GM19468 (cell line): ENCODE results near the gene DOK6.

Source experiments
- ATAC-seq: cut with Tn5 transposase; IDR thresholded peaks from one replicate; pipeline ENCODE4 v1.9.1; 2021; ENCODE audit warnings: mild to moderate bottlenecking, moderate library complexity, moderate number of reproducible peaks; ENCODE audit not compliant: unreplicated experiment; ENCODE audit errors: extremely low read depth

The DOK6 gene

GRCh38 chr18:69529151-69529550 is 128.5 kb downstream of the DOK6 start:
- no peak for ATAC-seq

- no peak for ATAC-seq
These were observed 131.3 kb downstream of the DOK6 start for GRCh38 chr18:69531973-69532372.

GRCh38 chr18:69537183-69537582 is 136.5 kb downstream of the DOK6 start:
- no peak for ATAC-seq

GRCh38 chr18:69538849-69539248 is 138.2 kb downstream of the DOK6 start:
- ATAC-seq, result no peak

- ATAC-seq, result no peak
These were observed 138.7 kb downstream of the DOK6 start for GRCh38 chr18:69539404-69539803.

GRCh38 chr18:69556228-69556627 is 155.5 kb downstream of the DOK6 start:
- no peak for ATAC-seq

GRCh38 chr18:69557282-69557681 is 156.6 kb downstream of the DOK6 start:
- no peak for ATAC-seq

GRCh38 chr18:69558052-69558451 is 157.4 kb downstream of the DOK6 start:
- no peak for ATAC-seq

- ATAC-seq, result no peak
These were observed 158.9 kb downstream of the DOK6 start for GRCh38 chr18:69559604-69560003.

- ATAC-seq, result no peak
These were observed 163.9 kb downstream of the DOK6 start for GRCh38 chr18:69564602-69565001.

GRCh38 chr18:69567813-69568488 is 167.3 kb downstream of the DOK6 start:
- no peak for ATAC-seq

GRCh38 chr18:69569133-69569532 is 168.4 kb downstream of the DOK6 start:
- ATAC-seq, result no peak

GRCh38 chr18:69574401-69574800 is 173.7 kb downstream of the DOK6 start:
- no peak for ATAC-seq

GRCh38 chr18:69580107-69580506 is 179.4 kb downstream of the DOK6 start:
- ATAC-seq, result peak; percentile 81

GRCh38 chr18:69584429-69584828 is 183.7 kb downstream of the DOK6 start:
- no peak for ATAC-seq

GRCh38 chr18:69585696-69586095 is 185.0 kb downstream of the DOK6 start:
- no peak for ATAC-seq

- ATAC-seq, result no peak
These were observed 185.8 kb downstream of the DOK6 start for GRCh38 chr18:69586537-69586936.

- ATAC-seq, result no peak
These were observed 187.6 kb downstream of the DOK6 start for GRCh38 chr18:69588301-69588700.

GRCh38 chr18:69590150-69590549 is 189.5 kb downstream of the DOK6 start:
- ATAC-seq, result no peak

GRCh38 chr18:69596345-69596744 is 195.7 kb downstream of the DOK6 start:
- no peak for ATAC-seq

GRCh38 chr18:69597561-69597960 is 196.9 kb downstream of the DOK6 start:
- no peak for ATAC-seq

GRCh38 chr18:69599377-69599776 is 198.7 kb downstream of the DOK6 start:
- ATAC-seq, result no peak
